Stomach (tissue), 9 donors: ENCODE measurements around the gene PIWIL4. TPM values are rescaled to one million over a fixed set of nuclear protein-coding genes. Genes with fewer than 3 reads are reported as not detected.

Experiments used
- DNase-seq, 2 donors: peaks; one replicate each; pipeline versions ENCODE4 v3.0.0 to v3.0.0-alpha.2; 2013 to 2019
- H3K27ac ChIP-seq, 5 donors: fragments of 200-600 bp in 4 of 5; sonication (generic) in 4 of 5; one replicate each; pipeline ENCODE4 v1.5.1; 2013 to 2019; ENCODE audit warnings: mild to moderate bottlenecking in 1 of 5, moderate library complexity in 1 of 5
- H3K27me3 ChIP-seq, 3 donors: fragments of 200-600 bp; sonication (generic); one replicate each; pipeline ENCODE4 v1.5.1; 2017 to 2019; ENCODE audit warnings: mixed run types in 1 of 3
- H3K36me3 ChIP-seq, 4 donors: fragments of 200-600 bp; sonication (generic); 1 replicate in 3 of 4; 2 replicates in 1 of 4; pipeline ENCODE4 v1.5.1; 2016 to 2019
- H3K4me1 ChIP-seq, 4 donors: fragments of 200-600 bp; sonication (generic); one replicate each; pipeline ENCODE4 v1.5.1; 2016 to 2019
- H3K4me3 ChIP-seq, 4 donors: fragments of 200-600 bp; sonication (generic) in 3 of 4; one replicate each; pipeline ENCODE4 v1.5.1; 2016 to 2019; ENCODE audit warnings: mild to moderate bottlenecking in 1 of 4
- H3K9me3 ChIP-seq, 4 donors: fragments of 200-600 bp; sonication (generic); one replicate each; pipeline ENCODE4 v1.5.1; 2016 to 2019
- CTCF ChIP-seq, 7 experiments: fragments of 450-650 bp in 4 of 7; fragments of 200-600 bp in 3 of 7; sonication (generic) in 3 of 7; IDR thresholded peaks; one replicate each; pipeline ENCODE4 v1.5.1; 2016 to 2019; ENCODE audit warnings: antibody characterized with exemption in 7 of 7, control low read depth in 2 of 7, mild to moderate bottlenecking in 1 of 7
- EP300 ChIP-seq: sonication (generic); formaldehyde crosslinking; IDR thresholded peaks from one replicate; pipeline ENCODE4 v1.6.1; 2017; ENCODE audit warnings: antibody characterized with exemption
- POLR2A ChIP-seq, 4 donors: fragments of 450-650 bp; IDR thresholded peaks; one replicate each; pipeline ENCODE4 v1.6.1; 2016; ENCODE audit warnings: antibody characterized with exemption in 4 of 4, control low read depth in 2 of 4, mild to moderate bottlenecking in 1 of 4, moderate library complexity in 1 of 4
- POLR2AphosphoS5 ChIP-seq, 3 donors: sonication (generic); formaldehyde crosslinking; IDR thresholded peaks; one replicate each; pipeline ENCODE4 v1.6.1; 2016; ENCODE audit warnings: antibody characterized with exemption in 3 of 3
- WGBS, 5 donors: extraction: QIAGEN DNeasy Blood & Tissue Kit in 3 of 5; methylation state at CpG; one replicate each; pipeline versions ENCODE4 v1.1.5 to v1.1.7; 2013 to 2018; 5-methylcytosine and 5-hydroxymethylcytosine counted together
- intact Hi-C: fragments of 100-400 bp; cut with DNase I; formaldehyde crosslinking; loops from one replicate; pipeline ENCODE4 v1.15.1; 2023; ENCODE audit warnings: low total_unique reads
- polyA plus RNA-seq, 3 donors: library from polyadenylated mRNA; stranded (reverse); fragments of 200-250 nt; gene quantifications; one replicate each; pipeline ENCODE4 v1.2.3, GENCODE V29; 2013
- total RNA-seq, 5 donors: library from RNA; depleted of rRNA; stranded (reverse); fragments of >200 nt; gene quantifications; one replicate each; pipeline versions ENCODE4 v1.1.0 to v1.2.3, GENCODE V29; 2014 to 2016
- donor health status: healthy with polysubstance abuse.
- donor health status: Bipolar disorder and iron deficiency.
- donor health status: healthy.

PIWIL4 gene
- total and polyA plus RNA-seq, 8 donors: 1.3 to 19.4 (median 4.2) TPM; not detected in 1

DNA sequence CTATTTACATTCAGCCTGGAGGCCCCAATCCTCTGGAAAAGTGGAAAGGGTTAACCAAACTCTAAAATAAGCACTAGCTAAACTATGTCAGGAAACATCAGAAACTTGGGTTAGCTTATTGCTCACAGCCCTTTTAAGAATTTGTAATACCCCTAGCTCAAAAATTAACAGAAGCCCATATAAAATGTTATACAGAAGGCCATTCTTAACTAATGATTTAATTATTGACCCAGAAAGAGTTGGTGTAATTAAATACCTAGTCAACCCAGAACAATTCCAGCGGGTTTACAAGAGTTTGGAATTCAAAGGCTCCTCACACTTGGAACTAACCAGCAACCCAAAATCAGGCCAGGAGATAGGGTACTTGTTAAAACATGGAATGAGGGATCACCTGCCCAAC is 88.8 kb downstream of the PIWIL4 start:
- H3K27me3 ChIP-seq: no peaks in the 10 kb centered on the region
- H3K36me3 ChIP-seq: no peaks in the 10 kb centered on the region
- H3K27ac ChIP-seq: no peak overlapping the region
- intact Hi-C loops: no loop called here
- 74 to 89% (median 86%) methylated on average over 1 of the region's 1 CpG for WGBS, 5 donors
- no peak for DNase-seq
- TF ChIP-seq CTCF (IDR thresholded peaks at IDR 0.05) (no peak), POLR2A (IDR thresholded peaks at IDR 0.05) (no peak), EP300 (no peak), POLR2AphosphoS5 (IDR thresholded peaks at IDR 0.05) (no peak)
- no peaks in the 10 kb centered on the region for H3K9me3 ChIP-seq
- no peaks in the 10 kb centered on the region for H3K4me1 ChIP-seq
- no peak overlapping the region for H3K4me3 ChIP-seq

DNA sequence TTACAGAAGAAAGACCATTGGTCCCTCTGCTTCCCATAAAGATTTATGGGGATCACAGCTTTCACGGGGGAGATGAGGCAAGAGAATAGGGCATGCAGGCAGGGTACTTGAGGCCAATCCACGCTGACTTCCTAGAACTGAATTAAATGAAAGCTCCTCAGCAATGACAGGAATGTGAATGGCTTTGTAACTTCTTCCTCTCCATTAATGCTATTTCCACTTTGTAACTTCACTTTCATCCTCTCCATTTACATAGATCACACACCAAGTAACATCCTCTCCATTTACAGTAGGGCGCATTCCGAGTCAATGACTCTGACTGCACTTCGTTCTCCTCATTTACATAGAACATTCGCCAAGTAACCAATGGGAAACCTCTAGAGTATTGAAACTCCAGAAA is 89.8 kb downstream of the PIWIL4 start:
- no peaks in the 10 kb centered on the region for H3K4me1 ChIP-seq
- H3K27me3 ChIP-seq: no peaks in the 10 kb centered on the region
- H3K9me3 ChIP-seq: no peaks in the 10 kb centered on the region
- no peaks in the 10 kb centered on the region for H3K36me3 ChIP-seq
- TF ChIP-seq CTCF (IDR thresholded peaks at IDR 0.05) (no peak), POLR2AphosphoS5 (IDR thresholded peaks at IDR 0.05) (no peak), POLR2A (IDR thresholded peaks at IDR 0.05) (no peak), EP300 (no peak)
- no peak overlapping the region for H3K4me3 ChIP-seq
- no peak overlapping the region for H3K27ac ChIP-seq
- 83 to 90% (median 85%) methylated on average over 6 of the region's 6 CpGs for WGBS, 5 donors
- DNase-seq: no peak
- intact Hi-C loops: no loop called here

DNA sequence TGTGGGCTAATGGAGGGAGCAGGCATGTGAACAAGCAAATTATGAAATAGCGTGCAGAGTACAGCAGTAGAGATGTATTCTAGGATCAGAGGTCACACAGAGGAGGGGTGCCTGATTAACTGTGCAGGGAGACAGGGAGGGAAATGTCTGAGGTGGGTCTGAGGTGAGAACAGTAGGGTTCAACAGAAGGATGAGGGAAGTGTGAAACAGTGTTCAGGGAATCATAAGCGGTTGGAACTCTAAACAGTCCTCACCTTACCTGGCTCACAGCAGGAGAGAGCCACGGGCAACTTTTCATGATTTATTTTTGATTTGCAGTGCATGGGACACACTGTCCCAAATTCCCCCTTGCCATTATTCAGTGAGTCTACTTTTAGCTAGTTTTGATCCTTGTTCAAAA is 90.5 kb downstream of the PIWIL4 start:
- no peak overlapping the region for H3K27ac ChIP-seq
- intact Hi-C loops: no loop called here
- TF ChIP-seq CTCF (IDR thresholded peaks at IDR 0.05): no peak
- no peak for TF ChIP-seq POLR2AphosphoS5 (IDR thresholded peaks at IDR 0.05)
- no peak for TF ChIP-seq POLR2A (IDR thresholded peaks at IDR 0.05)
- no peak for TF ChIP-seq EP300
- no peak overlapping the region for H3K4me3 ChIP-seq
- DNase-seq: no peak
- no peaks in the 10 kb centered on the region for H3K9me3 ChIP-seq
- no peaks in the 10 kb centered on the region for H3K36me3 ChIP-seq
- H3K27me3 ChIP-seq: no peaks in the 10 kb centered on the region
- no peaks in the 10 kb centered on the region for H3K4me1 ChIP-seq
- WGBS, 5 donors: 84 to 90% (median 86%) methylated on average over 3 of the region's 3 CpGs

DNA sequence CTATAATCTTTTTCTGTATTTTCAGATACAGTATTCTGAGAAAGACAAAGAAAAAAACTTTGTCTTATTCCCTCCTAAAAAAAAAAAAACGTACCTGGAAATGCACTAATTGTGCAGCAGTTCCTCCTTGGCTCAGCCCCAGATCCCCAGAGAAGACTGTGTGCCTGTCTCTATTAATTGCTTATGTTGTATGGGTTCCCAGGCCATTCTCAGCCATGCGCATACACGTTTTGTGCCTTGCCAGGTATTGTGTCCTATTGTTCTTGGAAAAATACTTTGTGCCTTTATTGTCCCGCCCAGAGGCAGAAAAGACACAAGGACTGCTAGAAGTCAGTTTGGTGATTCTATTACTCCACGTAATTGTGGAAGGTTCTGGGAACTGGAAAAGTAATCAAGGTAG is 91.2 kb downstream of the PIWIL4 start:
- Histone ChIP-seq H3K27ac (no peak overlapping the region), H3K27me3 (no peaks in the 10 kb centered on the region), H3K4me3 (no peak overlapping the region), H3K36me3 (no peaks in the 10 kb centered on the region), H3K9me3 (peaks cover 0 to 2% (median 0%) of the 10 kb centered on the region in 4 donors), H3K4me1 (no peaks in the 10 kb centered on the region)
- TF ChIP-seq POLR2A (IDR thresholded peaks at IDR 0.05): no peak
- TF ChIP-seq POLR2AphosphoS5 (IDR thresholded peaks at IDR 0.05): no peak
- no peak for TF ChIP-seq CTCF (IDR thresholded peaks at IDR 0.05)
- no peak for TF ChIP-seq EP300
- 44 to 58% (median 51%) methylated on average over 5 of the region's 5 CpGs for WGBS, 5 donors
- intact Hi-C loops: no loop called here
- DNase-seq: no peak
